22Rv1 (cell line): ENCODE measurements around the gene ZNF766.

ENCODE experiments used
- H3K27ac ChIP-seq: fragments of 450-650 bp; 2 replicates; pipeline ENCODE4 v1.5.1; 2017
- CTCF ChIP-seq: fragments of 450-650 bp; IDR thresholded peaks from 2 replicates; pipeline ENCODE4 v1.5.1; 2017; ENCODE audit warnings: mild to moderate bottlenecking

Gene ZNF766

GRCh38 chr19:52345162-52345561, 75.8 kb downstream of the ZNF766 start:
- no peak for TF ChIP-seq CTCF
- H3K27ac ChIP-seq: no peak overlapping the region
